GM10248 (cell line): ENCODE measurements around the gene LSM2.
"Not testable (repeated sequence)": the region's sequence is repeated elsewhere in the genome, so short reads cannot be mapped to it uniquely, and the experiment has no call there.

ENCODE experiments used
- CTCF ChIA-PET: fragments of 300-600 bp; sonication (Branson Sonifier 250); formaldehyde crosslinking; extraction: SDS; loops from one replicate; lab custom pipeline; 2021; ENCODE audit warnings: antibody characterized with exemption; lab: Yijun Ruan, JAX
- POLR2A ChIA-PET: fragments of 350-650 bp; sonication (Branson Sonifier 250); formaldehyde crosslinking; extraction: SDS; loops from one replicate; lab custom pipeline; 2020; ENCODE audit warnings: antibody characterized with exemption; lab: Yijun Ruan, JAX
- DNase-seq: peaks from one replicate; pipeline ENCODE4 v3.0.0; 2012; ENCODE audit errors: extremely low spot score
- CTCF ChIP-seq: IDR thresholded peaks from 2 replicates; pipeline ENCODE4 v1.5.1; 2012; ENCODE audit warnings: mild to moderate bottlenecking, low read depth; ENCODE audit errors: extremely low read depth, missing control alignments, control extremely low read depth

The LSM2 gene

GRCh38 chr6:31842053-31842452 is 35.3 kb upstream of the LSM2 start:
- no peak for TF ChIP-seq CTCF
- CTCF ChIA-PET, result no interaction called here
- no peak for DNase-seq
- POLR2A ChIA-PET, result no interaction called here

GRCh38 chr6:31839779-31840126 is 33.0 kb upstream of the LSM2 start:
- ChIA-PET POLR2A (interaction anchor here (0.7 to 2.7 kb wide), 3 partner anchors 20 to 188 kb away, joined by 3 to 10 read pairs (median 4); partner anchors contain the start of gene NEU1), CTCF (interaction anchor here (1.3 to 2.2 kb wide), 3 partner anchors 9 to 70 kb away, joined by 5 read pairs; partner anchors contain the start of gene VARS1)

GRCh38 chr6:31838968-31839367 is 32.2 kb upstream of the LSM2 start:
- POLR2A ChIA-PET, result interaction anchor here (0.6 to 3.9 kb wide), 6 partner anchors 8 to 24 kb away, joined by 3 to 19 read pairs (median 4); partner anchors contain the start of genes HSPA1A, HSPA1B, HSPA1L and NEU1
- no peak for TF ChIP-seq CTCF
- no peak for DNase-seq
- CTCF ChIA-PET, result interaction anchor here (1.0 to 2.2 kb wide), 6 partner anchors 8 to 154 kb away, joined by 3 to 5 read pairs (median 4); partner anchors contain the start of gene VARS1

More at GRCh38 chr6:31839779-31840126, 33.0 kb upstream of the LSM2 start:
- not testable (repeated sequence) for DNase-seq

- ChIA-PET POLR2A (interaction anchor here (1.0 to 3.9 kb wide), 5 partner anchors 9 to 25 kb away, joined by 3 to 19 read pairs (median 4); partner anchors contain the start of genes HSPA1A, HSPA1B, HSPA1L and NEU1), CTCF (interaction anchor here (1.0 to 2.2 kb wide), 6 partner anchors 9 to 154 kb away, joined by 3 to 5 read pairs (median 4); partner anchors contain the start of gene VARS1)
- DNase-seq, result not testable (repeated sequence)
Observed at GRCh38 chr6:31838114-31838553, 31.4 kb upstream of the LSM2 start.

GRCh38 chr6:31837369-31838113 is 30.8 kb upstream of the LSM2 start:
- ChIA-PET CTCF (interaction anchor here (1.3 to 2.2 kb wide), 7 partner anchors 8 to 52 kb away, joined by 3 to 5 read pairs (median 3); partner anchors contain the start of genes LSM2 and VARS1), POLR2A (interaction anchor here (0.6 to 3.9 kb wide), 8 partner anchors 10 to 341 kb away, joined by 3 to 30 read pairs (median 6); partner anchors contain the start of genes HSPA1A, HSPA1B, HSPA1L and NEU1)
- no peak for DNase-seq
- no peak for TF ChIP-seq CTCF

GRCh38 chr6:31836474-31837368 is 30.0 kb upstream of the LSM2 start:
- DNase-seq, result no peak
- TF ChIP-seq CTCF, result no peak
- CTCF ChIA-PET, result interaction anchor here (1.3 to 1.7 kb wide), 5 partner anchors 9 to 52 kb away, joined by 3 to 5 read pairs (median 3); partner anchors contain the start of gene LSM2
- POLR2A ChIA-PET, result interaction anchor here (0.6 to 3.9 kb wide), 11 partner anchors 9 to 359 kb away, joined by 3 to 30 read pairs (median 7); partner anchors contain the start of genes ABHD16A, HSPA1A, HSPA1B and HSPA1L
